Neuronal stem cell (in vitro differentiated cells): ENCODE measurements around the gene CREG1.

Experiments
- DNase-seq: peaks from one replicate; pipeline ENCODE4 v3.0.0-alpha.2; 2013; ENCODE audit warnings: low spot score
- H2AFZ ChIP-seq: one replicate; pipeline ENCODE4 v1.6.1; 2013; ENCODE audit warnings: mild to moderate bottlenecking, low read length, inconsistent platforms
- H2AK5ac ChIP-seq: 2 replicates; pipeline ENCODE4 v1.6.1; 2013; ENCODE audit warnings: low read depth, mild to moderate bottlenecking, inconsistent platforms, low read length, moderate library complexity, mixed read lengths
- H2BK120ac ChIP-seq: 2 replicates; pipeline ENCODE4 v1.6.1; 2013; ENCODE audit warnings: low read depth, mild to moderate bottlenecking, inconsistent platforms, low read length, moderate library complexity, mixed read lengths
- H2BK12ac ChIP-seq: one replicate; pipeline ENCODE4 v1.6.1; 2013; ENCODE audit warnings: low read length, inconsistent platforms
- H2BK15ac ChIP-seq: 2 replicates; pipeline ENCODE4 v1.6.1; 2013; ENCODE audit warnings: mild to moderate bottlenecking, low read length, inconsistent platforms, mixed read lengths
- H2BK5ac ChIP-seq: one replicate; pipeline ENCODE4 v1.6.1; 2013; ENCODE audit warnings: inconsistent platforms, mild to moderate bottlenecking, low read length, moderate library complexity
- H3K14ac ChIP-seq: one replicate; pipeline ENCODE4 v1.6.1; 2013; ENCODE audit warnings: low read length, inconsistent platforms
- H3K18ac ChIP-seq: 2 replicates; pipeline ENCODE4 v1.6.1; 2013; ENCODE audit warnings: low read length, inconsistent platforms
- H3K23ac ChIP-seq: 2 replicates; pipeline ENCODE4 v1.6.1; 2013; ENCODE audit warnings: low read depth, mild to moderate bottlenecking, mixed read lengths, low read length, inconsistent platforms; ENCODE audit not compliant: poor library complexity
- H3K27ac ChIP-seq: replicated peaks from 3 replicates; pipeline ENCODE4 v1.5.1; 2013; ENCODE audit warnings: low read length, inconsistent platforms
- H3K27me3 ChIP-seq, 3 experiments: 2 replicates each; pipeline ENCODE4 v1.6.1; 2013; ENCODE audit warnings: low read length in 3 of 3, mild to moderate bottlenecking in 2 of 3, inconsistent platforms in 1 of 3, low read depth in 1 of 3, mixed read lengths in 1 of 3, moderate library complexity in 1 of 3; ENCODE audit not compliant: control insufficient read depth in 3 of 3, insufficient read depth in 3 of 3
- H3K36me3 ChIP-seq, 2 donors: replicated peaks in 1 of 2; 2 replicates each; pipeline ENCODE4 v1.6.1; 2013; ENCODE audit warnings: low read length in 2 of 2; ENCODE audit not compliant: control insufficient read depth in 2 of 2, insufficient read depth in 2 of 2
- H3K4ac ChIP-seq: 2 replicates; pipeline ENCODE4 v1.6.1; 2013; ENCODE audit warnings: inconsistent platforms, mild to moderate bottlenecking, low read length, moderate library complexity
- H3K4me1 ChIP-seq, 2 donors: 1 replicate in 1 of 2; 2 replicates in 1 of 2; pipeline ENCODE4 v1.6.1; 2013; ENCODE audit warnings: low read length in 2 of 2, low read depth in 1 of 2; ENCODE audit not compliant: control insufficient read depth in 2 of 2, insufficient read depth in 1 of 2
- H3K4me2 ChIP-seq: one replicate; pipeline ENCODE4 v1.6.1; 2013; ENCODE audit warnings: mild to moderate bottlenecking, low read length, inconsistent platforms; ENCODE audit not compliant: insufficient read depth, poor library complexity, severe bottlenecking
- H3K4me3 ChIP-seq, 2 donors: 2 replicates each; pipeline ENCODE4 v1.5.1; 2013; ENCODE audit warnings: low read length in 2 of 2, mild to moderate bottlenecking in 2 of 2, inconsistent platforms in 1 of 2, moderate library complexity in 1 of 2
- H3K79me1 ChIP-seq: one replicate; pipeline ENCODE4 v1.6.1; 2013; ENCODE audit warnings: low read depth, mild to moderate bottlenecking, inconsistent platforms, low read length, moderate library complexity
- H3K9ac ChIP-seq: one replicate; pipeline ENCODE4 v1.6.1; 2013; ENCODE audit warnings: mild to moderate bottlenecking, low read depth, low read length, inconsistent platforms; ENCODE audit not compliant: poor library complexity
- H3K9me3 ChIP-seq, 2 donors: replicated peaks in 1 of 2; 2 replicates each; pipeline versions ENCODE3 to v1.6.1; 2013; ENCODE audit warnings: low read length in 2 of 2, mild to moderate bottlenecking in 2 of 2, inconsistent platforms in 1 of 2, low read depth in 1 of 2, mixed read lengths in 1 of 2, moderate library complexity in 1 of 2; ENCODE audit not compliant: control insufficient read depth in 2 of 2, insufficient read depth in 1 of 2
- H4K8ac ChIP-seq: one replicate; pipeline ENCODE4 v1.6.1; 2013; ENCODE audit warnings: low read depth, mild to moderate bottlenecking, inconsistent platforms, low read length, moderate library complexity
- H4K91ac ChIP-seq: one replicate; pipeline ENCODE4 v1.6.1; 2013; ENCODE audit warnings: low read length, low read depth, mild to moderate bottlenecking, inconsistent platforms; ENCODE audit not compliant: poor library complexity
- WGBS, 2 donors: extraction: QIAGEN DNeasy Blood & Tissue Kit; methylation state at CpG; one replicate each; pipeline ENCODE4 v1.1.7; 2013; ENCODE audit warnings: missing lambda C conversion rate in 2 of 2, mixed read lengths in 1 of 2; ENCODE audit not compliant: insufficient read length in 2 of 2, insufficient replicate concordance in 1 of 2; ENCODE audit errors: extremely low coverage in 2 of 2; 5-methylcytosine and 5-hydroxymethylcytosine counted together

The CREG1 gene

DNA sequence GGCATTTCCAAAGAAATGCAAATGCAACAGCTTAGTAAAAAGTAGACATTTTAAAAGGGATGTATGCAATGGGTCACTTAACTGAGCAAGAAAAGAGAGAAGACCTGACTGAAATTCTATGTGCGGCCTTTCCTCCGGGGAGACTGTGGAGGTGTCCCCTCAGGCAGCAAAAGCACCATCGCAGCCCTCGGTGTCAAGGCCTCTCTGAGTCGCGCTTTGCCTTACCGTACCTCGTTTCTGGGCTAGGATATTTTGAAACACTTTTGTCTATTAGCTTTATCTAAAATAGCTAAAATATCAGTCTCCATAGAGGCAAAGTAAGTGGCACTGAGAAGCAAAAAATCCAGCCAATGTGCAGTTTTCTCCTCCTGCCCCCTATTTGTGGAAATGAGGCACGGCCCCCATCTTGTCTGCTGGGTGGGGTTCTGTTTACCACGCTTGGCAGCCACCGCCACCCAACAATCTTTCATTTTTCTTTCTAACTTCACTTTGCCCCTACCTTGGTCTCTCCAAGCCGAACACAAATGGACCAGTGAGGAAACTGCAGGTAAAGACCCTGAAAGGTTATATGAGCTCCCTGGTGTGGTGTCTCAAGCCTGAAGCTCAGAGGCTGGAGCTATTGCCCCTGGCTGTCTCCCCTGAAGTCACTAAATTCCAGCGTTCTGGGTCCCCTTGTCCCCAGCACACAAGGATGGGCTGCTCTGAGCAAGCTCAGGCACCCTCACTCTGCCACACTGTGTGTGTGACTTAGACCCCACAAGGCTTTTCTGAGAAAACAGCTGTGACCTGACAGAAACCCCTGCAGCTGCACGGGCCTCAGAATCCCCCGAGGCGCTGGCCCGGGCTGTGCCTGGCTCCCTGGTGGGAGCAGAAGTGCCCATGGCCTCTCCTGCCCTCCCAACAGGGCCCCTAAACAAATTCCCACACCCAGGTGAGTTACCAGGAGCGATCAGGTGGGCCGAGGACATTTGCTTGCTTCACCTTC lies 36.9 kb downstream of the CREG1 start:
- no peak for DNase-seq
- Histone ChIP-seq H3K9ac (no peak overlapping the region), H2BK15ac (no peak overlapping the region), H3K27me3 (no peaks in the 10 kb centered on the region), H3K4me3 (no peak overlapping the region), H3K14ac (no peak overlapping the region), H2AK5ac (peak overlapping the region; percentile 8), H3K36me3 (no peaks in the 10 kb centered on the region), H3K4ac (no peak overlapping the region), H3K79me1 (no peaks in the 10 kb centered on the region), H4K8ac (no peak overlapping the region), H3K27ac (no peak overlapping the region), H2BK120ac (no peak overlapping the region), H3K18ac (no peak overlapping the region), H2BK12ac (no peak overlapping the region), H3K4me2 (no peak overlapping the region), H2BK5ac (peak overlapping the region; percentile 82), H3K4me1 (peaks cover 0 to 6% of the 10 kb centered on the region in 2 donors), H3K23ac (no peak overlapping the region), H2AFZ (peak overlapping the region; percentile 19), H3K9me3 (no peaks in the 10 kb centered on the region), H4K91ac (no peak overlapping the region)
- no CpG with 5 or more reads among the region's 19 CpGs for WGBS, 2 donors

- no peak overlapping the region for H2AFZ ChIP-seq
- no peak overlapping the region for H4K91ac ChIP-seq
- no peak overlapping the region for H3K4me2 ChIP-seq
- no peak overlapping the region for H3K18ac ChIP-seq
- no peak overlapping the region for H2BK5ac ChIP-seq
- peaks cover 0 to 6% of the 10 kb centered on the region in 2 donors for H3K4me1 ChIP-seq
- H2BK120ac ChIP-seq, result no peak overlapping the region
- no peak overlapping the region for H2BK15ac ChIP-seq
- no peaks in the 10 kb centered on the region for H3K36me3 ChIP-seq
- no peak for DNase-seq
- H2BK12ac ChIP-seq, result no peak overlapping the region
- WGBS, 2 donors, result no CpG with 5 or more reads among the region's 4 CpGs
- H3K4ac ChIP-seq, result no peak overlapping the region
- no peaks in the 10 kb centered on the region for H3K9me3 ChIP-seq
- H2AK5ac ChIP-seq, result no peak overlapping the region
- H3K27me3 ChIP-seq, result no peaks in the 10 kb centered on the region
- H3K79me1 ChIP-seq, result no peaks in the 10 kb centered on the region
- no peak overlapping the region for H4K8ac ChIP-seq
- H3K9ac ChIP-seq, result no peak overlapping the region
- no peak overlapping the region for H3K4me3 ChIP-seq
- no peak overlapping the region for H3K14ac ChIP-seq
- no peak overlapping the region for H3K27ac ChIP-seq
- H3K23ac ChIP-seq, result no peak overlapping the region
Observed at GRCh38 chr1:167515893-167516321, 37.7 kb downstream of the CREG1 start.

GRCh38 chr1:167515461-167515860 lies 38.1 kb downstream of the CREG1 start:
- Histone ChIP-seq H3K36me3 (no peaks in the 10 kb centered on the region), H3K27ac (no peak overlapping the region), H3K9me3 (no peaks in the 10 kb centered on the region), H3K4me2 (no peak overlapping the region), H2BK12ac (no peak overlapping the region), H3K14ac (no peak overlapping the region), H2BK15ac (no peak overlapping the region), H3K4me1 (peaks cover 0 to 7% of the 10 kb centered on the region in 2 donors), H2BK120ac (no peak overlapping the region), H2BK5ac (no peak overlapping the region), H2AK5ac (no peak overlapping the region), H3K9ac (no peak overlapping the region), H3K23ac (no peak overlapping the region), H2AFZ (no peak overlapping the region), H4K91ac (no peak overlapping the region), H3K4ac (no peak overlapping the region), H3K27me3 (no peaks in the 10 kb centered on the region), H3K18ac (no peak overlapping the region), H3K79me1 (no peaks in the 10 kb centered on the region), H3K4me3 (no peak overlapping the region), H4K8ac (no peak overlapping the region)
- no CpG with 5 or more reads among the region's 3 CpGs for WGBS, 2 donors
- no peak for DNase-seq

GRCh38 chr1:167514288-167514687 lies 39.3 kb downstream of the CREG1 start:
- Histone ChIP-seq H3K36me3 (no peaks in the 10 kb centered on the region), H2AK5ac (no peak overlapping the region), H3K27me3 (no peaks in the 10 kb centered on the region), H2BK5ac (no peak overlapping the region), H3K79me1 (no peaks in the 10 kb centered on the region), H3K27ac (no peak overlapping the region), H3K4me3 (no peak overlapping the region), H3K9ac (no peak overlapping the region), H2BK12ac (no peak overlapping the region), H3K4me2 (no peak overlapping the region), H3K14ac (no peak overlapping the region), H2BK15ac (no peak overlapping the region), H4K8ac (no peak overlapping the region), H3K4ac (no peak overlapping the region), H4K91ac (no peak overlapping the region), H3K9me3 (no peaks in the 10 kb centered on the region), H3K4me1 (peaks cover 0 to 8% of the 10 kb centered on the region in 2 donors), H2BK120ac (no peak overlapping the region), H2AFZ (no peak overlapping the region), H3K18ac (no peak overlapping the region), H3K23ac (no peak overlapping the region)
- no CpG with 5 or more reads among the region's 9 CpGs for WGBS, 2 donors
- no peak for DNase-seq
